Activated effector memory CD4-positive, alpha-beta T cell treated with anti-CD3 and anti-CD28 coated beads, Interleukin-2, amount 50 U/mL, for 16 hours (primary cell): ENCODE data around the gene MXRA8.

Experiments
- DNase-seq: peaks from one replicate; pipeline ENCODE4 v3.0.0-alpha.2; 2020

MXRA8 gene

GRCh38 chr1:1348420-1349255 lies 9.7 kb downstream of the MXRA8 start:
- DNase-seq: no peak

DNA sequence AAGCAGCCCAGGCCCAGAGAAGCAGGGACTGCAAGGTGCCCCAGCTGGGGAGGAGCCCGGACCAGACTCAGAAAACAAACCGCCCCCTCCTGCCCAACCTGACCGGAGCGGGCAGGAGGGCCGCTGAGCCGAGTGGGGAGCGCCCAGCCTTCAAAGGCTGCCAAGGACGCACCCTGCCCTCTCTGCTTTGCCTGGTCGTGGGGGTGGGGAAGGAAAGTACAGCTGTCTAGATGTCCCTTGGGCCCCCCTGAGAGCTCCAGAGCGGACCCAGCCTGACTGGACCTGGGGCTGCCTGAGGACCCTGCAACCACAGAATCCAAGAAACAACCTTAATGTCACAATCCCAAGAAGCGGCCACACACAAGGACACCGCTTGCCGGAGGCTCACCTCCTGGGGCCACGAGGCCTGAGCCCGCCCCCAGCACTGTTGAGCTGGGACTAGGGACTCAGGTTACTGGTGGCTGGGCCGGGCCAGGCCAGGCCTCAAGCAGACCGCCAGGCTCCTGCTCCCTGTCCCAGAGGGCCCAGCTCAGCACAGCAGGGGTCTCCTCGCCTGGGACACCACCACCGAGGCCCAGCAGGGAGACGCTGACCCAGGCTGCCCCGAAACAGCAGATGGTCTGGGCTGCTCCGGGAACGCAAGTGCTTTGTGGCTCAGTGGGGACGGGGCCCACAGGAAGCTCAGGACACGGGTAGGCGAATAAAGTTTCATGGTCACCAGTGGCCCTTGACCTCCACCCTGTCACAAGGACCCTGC lies 10.5 kb downstream of the MXRA8 start:
- DNase-seq: no peak

DNA sequence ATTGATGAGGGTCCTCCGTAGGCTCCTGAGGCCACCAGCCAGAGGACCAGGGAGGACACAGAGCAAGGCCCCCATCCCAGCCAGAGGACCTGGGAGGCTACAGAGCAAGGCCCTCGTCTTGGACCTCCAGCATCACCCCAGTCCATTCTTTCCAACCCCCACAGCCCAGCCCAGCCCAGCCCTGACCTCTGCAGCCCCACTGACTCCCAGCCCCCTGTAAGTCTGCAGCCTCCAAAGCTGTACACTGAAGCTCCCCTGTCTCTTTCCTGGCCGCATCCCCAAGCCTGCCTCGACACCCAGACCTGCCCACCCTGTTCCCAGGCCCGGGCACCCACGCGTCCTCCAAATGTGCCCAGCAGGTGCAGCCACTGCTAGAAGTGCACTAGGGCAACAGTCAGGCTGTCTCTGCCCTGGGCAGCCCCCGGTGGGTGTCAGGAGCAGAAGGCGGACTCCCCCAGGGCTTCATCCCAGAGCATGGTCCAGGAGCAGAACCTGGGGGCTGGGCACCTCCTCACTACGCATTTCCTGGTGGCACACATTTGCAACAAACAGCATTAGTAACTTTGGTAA lies 11.2 kb downstream of the MXRA8 start:
- DNase-seq: no peak

DNA sequence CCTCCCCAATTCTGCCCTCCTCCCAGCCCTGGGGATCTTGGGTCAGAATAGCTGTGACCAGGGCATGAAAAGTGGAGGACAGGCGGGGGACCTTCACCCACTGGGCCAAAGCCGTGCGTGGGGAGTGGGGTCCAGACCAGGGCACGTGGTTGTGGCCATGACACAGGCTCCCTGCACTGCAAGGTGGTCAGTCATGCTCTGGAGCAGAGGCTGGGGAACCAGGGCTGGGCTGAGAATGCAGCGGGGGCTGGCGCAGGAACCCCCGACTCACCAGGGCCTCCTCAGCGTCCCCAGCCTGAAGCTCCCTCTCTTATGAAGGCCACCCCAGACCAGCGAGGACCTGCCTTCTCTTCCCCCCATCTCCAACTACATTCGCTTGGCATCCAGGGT lies 11.9 kb downstream of the MXRA8 start:
- DNase-seq: no peak

GRCh38 chr1:1345860-1346500 lies 12.4 kb downstream of the MXRA8 start:
- no peak for DNase-seq

DNA sequence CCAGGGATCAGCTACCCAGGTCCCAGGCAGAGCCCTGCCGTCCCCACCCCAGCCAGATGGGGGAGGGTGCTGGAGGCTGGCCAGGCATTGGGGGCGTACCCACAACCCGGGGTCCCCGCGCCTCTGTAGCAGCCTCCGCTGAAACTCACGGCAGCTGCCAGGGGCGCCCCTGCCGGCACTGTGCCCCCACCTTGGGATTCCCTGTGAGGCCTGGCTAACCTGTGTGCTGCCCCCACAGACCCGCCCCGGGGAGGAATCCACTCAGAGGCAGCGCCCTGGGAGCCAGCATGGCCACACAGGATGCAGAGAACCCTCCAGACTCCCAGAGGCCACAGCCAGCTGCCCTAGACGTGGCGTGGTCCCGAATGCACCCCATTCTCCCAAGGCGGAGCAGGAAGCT lies 13.0 kb downstream of the MXRA8 start:
- DNase-seq: no peak

DNA sequence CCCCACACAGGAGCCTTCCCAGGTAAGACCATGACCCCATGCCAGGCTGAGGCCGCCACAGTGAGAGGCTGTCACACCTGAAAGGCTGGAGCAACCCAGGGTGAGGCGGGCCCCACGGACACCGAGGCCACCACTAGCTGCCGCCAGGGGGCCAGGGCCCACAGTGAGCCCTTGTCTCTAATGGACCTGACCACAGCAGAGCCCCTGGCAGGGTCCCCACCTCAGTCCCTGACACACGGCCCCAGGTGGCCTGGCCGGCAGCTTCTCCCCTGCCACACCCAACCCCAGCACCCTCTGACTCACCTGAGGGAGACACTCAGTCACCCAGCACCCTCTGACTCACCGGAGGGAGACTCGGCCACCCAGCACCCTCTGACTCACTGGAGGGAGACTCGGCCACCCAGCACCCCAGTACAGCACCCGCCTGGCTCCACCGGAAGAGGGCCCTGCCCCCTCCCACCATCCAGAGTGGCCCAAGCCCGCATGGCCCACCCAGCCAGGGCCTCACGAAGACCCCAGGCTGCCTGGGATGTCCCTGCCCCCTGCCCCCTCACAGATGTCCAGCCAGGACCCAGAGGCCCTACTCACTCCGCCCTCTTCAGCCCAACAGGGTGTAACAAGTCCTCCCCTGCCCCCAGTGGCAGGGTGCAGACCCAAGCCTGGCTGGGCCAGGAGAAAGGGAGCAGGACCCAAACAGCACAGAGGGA lies 13.5 kb downstream of the MXRA8 start:
- peak; percentile 83 for DNase-seq

DNA sequence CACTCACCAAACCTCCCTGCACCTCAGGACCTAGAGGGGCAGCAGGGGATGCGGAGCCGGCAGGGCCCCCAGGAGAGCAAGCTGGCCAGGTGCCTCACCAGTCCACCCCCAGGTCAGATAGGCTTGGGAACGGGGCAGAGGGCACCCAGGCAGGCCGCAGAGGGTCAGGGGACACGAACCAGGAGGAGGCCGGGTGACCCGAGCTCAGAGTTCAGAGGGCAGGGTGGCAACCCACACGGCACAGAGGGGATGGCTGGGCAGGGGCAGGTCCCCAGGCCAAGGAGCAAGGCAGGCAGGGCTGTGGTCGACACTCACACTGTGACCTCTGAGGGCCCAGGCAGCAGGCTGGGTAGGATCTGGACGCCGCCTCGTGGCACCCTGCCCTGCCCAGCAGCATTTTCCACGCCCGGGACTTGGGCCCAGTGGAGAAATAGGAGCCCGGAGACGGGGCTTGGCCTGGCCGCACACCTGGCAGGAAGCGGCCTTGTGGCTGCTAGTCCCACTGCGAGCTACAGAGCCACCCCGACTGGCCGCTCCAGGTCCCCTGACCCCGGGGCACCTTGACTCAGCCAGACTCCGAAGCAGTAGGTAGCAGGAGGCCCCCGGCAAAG lies 14.4 kb downstream of the MXRA8 start:
- no peak for DNase-seq

- no peak for DNase-seq
These were observed 15.7 kb downstream of the MXRA8 start for GRCh38 chr1:1342584-1343115.

- DNase-seq: no peak
These were observed 16.2 kb downstream of the MXRA8 start for GRCh38 chr1:1342061-1342562.

GRCh38 chr1:1341549-1342021 lies 16.8 kb downstream of the MXRA8 start:
- no peak for DNase-seq

DNA sequence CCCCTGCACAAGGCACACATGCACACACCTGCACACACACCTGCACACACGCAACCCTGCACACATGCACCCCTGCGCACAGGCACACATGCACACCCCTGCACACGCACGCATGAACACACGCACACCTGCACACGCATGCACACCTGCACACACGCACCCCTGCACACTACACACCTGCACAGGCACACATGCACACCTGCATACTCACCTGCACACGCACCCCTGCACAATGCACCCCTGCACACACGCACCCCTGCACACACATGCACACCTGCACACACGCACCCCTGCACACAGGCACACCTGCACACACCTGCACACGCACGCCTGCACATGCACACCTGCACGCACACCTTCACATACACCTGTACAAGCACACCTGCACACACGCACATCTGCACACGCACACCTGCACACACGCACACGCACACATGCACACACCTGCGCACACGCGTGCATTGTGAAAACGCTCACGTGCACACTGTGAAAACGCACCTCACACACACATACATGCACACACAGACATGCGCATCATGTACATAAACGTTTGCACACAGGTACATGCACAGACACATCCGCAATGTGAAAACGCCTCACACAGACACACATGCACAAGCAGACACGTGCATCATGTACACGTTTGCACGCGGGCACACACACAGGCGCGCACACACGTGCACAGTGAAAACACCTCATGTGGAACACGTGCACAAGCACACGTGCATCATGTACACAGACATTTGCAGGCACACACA lies 17.4 kb downstream of the MXRA8 start:
- DNase-seq: no peak

DNA sequence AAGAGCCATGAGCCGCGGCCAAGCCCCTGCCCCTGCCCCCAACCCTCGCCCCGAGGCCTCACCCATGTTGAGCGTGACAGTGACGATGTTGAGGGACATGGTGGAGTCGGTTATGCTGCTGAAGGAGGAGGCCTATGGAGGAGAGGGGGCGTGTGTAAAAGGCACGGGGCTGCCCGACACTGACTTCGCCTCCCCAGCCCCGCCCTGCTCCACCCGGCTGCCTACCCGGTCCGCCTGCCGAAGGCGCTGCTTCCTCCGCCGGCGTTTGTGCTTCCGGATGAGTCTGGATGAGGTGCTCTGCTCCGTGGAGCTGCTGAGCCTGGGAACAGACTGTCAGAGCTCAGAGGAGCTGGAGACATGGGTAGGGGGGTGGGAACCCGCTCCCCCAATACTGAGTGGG lies 18.2 kb downstream of the MXRA8 start:
- no peak for DNase-seq

DNA sequence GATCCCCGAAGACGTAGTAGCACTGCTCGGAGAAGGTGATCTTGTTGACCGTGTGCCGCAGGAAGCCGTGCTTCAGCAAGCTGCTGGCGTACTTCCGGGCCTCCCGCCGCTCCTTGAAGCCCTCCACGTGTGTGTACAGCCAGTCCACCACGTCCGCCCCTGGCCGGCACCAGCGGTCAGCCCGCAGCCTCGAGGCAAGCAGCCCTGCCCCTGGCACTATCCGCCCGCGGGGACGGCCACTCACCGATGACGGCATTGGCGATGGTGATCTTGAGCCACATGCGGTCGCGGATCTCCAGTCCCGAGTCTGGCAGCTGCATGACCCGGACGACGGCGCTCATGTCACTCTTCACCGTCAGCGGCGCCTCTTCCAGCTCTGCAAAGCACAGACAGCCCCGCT lies 20.1 kb downstream of the MXRA8 start:
- DNase-seq: no peak

- no peak for DNase-seq
These were observed 20.6 kb downstream of the MXRA8 start for GRCh38 chr1:1337793-1338147.

GRCh38 chr1:1336931-1337792 lies 21.2 kb downstream of the MXRA8 start:
- DNase-seq: no peak

DNA sequence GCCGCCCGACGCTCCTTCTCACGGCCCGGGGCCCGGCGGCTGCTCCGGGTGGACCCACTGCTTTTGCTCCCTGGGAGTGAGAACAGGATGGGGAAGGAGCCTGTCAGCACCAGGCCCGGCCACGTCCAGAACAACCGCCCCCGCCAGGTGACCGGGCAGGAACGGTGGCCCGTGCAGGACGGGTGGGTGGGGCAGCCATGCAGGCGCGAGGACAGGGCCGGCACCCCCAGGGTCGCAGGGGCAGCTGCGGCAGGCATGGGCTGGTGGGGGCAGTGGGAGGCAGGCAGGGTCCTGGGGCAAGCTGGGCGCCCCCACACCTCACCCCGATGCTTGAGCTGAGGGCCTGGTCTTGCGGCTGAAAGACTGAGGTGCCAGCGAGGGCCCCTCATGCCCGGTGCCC lies 21.9 kb downstream of the MXRA8 start:
- no peak for DNase-seq

GRCh38 chr1:1335792-1336248 lies 22.5 kb downstream of the MXRA8 start:
- DNase-seq: no peak

DNA sequence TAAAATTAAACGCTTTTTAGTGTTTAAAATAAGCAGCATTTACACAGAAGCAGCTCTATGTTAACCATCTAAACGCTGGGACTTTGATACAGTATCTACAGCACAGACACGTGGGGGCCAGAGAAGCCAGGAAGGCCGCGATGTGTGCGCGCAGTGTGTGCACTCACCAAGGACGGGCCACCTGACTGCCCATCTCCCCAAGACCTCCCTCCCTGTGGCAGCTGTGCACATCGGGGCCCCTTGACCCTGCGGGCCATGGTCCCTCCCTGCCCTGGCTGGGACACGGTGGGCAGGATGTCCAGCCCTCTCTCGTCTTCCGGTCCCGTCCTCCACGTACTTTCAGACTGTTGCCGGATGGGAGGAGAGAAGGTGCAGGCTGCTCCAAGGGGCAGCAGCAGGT lies 23.1 kb downstream of the MXRA8 start:
- no peak for DNase-seq

DNA sequence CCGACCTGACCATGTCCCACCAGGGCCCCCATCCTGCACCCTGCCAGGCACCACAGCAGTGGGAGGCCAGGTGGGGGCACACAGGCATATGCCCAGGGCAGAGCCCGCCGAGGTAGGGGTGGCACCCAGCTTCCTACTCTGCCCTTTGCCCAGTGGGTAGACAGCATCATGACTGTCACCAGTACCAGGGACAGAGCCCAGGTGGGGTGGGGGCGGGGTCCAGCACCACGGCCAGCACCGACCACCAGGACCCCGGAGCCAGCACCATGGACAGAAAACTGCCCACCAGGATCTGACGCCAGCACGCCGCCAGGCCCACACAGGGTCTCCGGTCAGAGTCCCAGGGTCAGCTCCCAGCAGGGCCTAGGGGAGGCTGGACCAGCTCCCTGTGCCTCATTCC lies 23.5 kb downstream of the MXRA8 start:
- no peak for DNase-seq
